ENCODE results near the gene TDRD6. TPM values are rescaled to one million over a fixed set of nuclear protein-coding genes. Genes with fewer than 3 reads are reported as not detected.

TDRD6 gene
- total and polyA plus RNA-seq, 10 of the 15 experiments (the other 5 are each of a cell fraction or from before 2014, with no cell fraction given) = not detected

- Histone ChIP-seq H3K27ac (ENCODE audit: control insufficient read depth, insufficient read depth) (no peak overlapping the region), H3K4me3 (no peak overlapping the region), H3K79me2 (ENCODE audit: control insufficient read depth, insufficient read depth, low read length) (no peaks in the 10 kb centered on the region), H2AFZ (ENCODE audit: control insufficient read depth, low read depth, low read length) (no peak overlapping the region), H4K20me1 (ENCODE audit: control insufficient read depth, insufficient read depth) (no peaks in the 10 kb centered on the region), H3K4me1 (ENCODE audit: control insufficient read depth, insufficient read depth, low read length) (no peaks in the 10 kb centered on the region), H3K27me3 (replicated peaks in 1 of 2; ENCODE audit: control insufficient read depth in 2 of 2, insufficient read depth in 2 of 2, low read length in 1 of 2) (no peaks in the 10 kb centered on the region; a peak in 1 of 4 replicates), H3K36me3 (ENCODE audit: control insufficient read depth in 2 of 2, insufficient read depth in 2 of 2, low read length in 1 of 2) (no peaks in the 10 kb centered on the region), H3K4me2 (ENCODE audit: control insufficient read depth, insufficient read depth) (no peak overlapping the region), H3K9ac (ENCODE audit: control insufficient read depth, insufficient read depth, low read length) (no peak overlapping the region), H3K9me3 (replicated peaks; ENCODE audit: control insufficient read depth, insufficient read depth, low read length) (no peaks in the 10 kb centered on the region)
- in situ Hi-C loops (cut with MboI) = no loop called here
- RAD21 ChIA-PET (ENCODE audit: unreplicated experiment) = no interaction called here
- POLR2A ChIA-PET = no interaction called here
- WGBS (ENCODE audit: insufficient coverage, insufficient replicate concordance, low lambda C conversion rate, missing lambda C conversion rate) = 48% methylated on average over 2 of the region's 2 CpGs
- no peak for ATAC-seq
- BruUV-seq (replicated peaks) = no TSS peak
- SMC1A ChIA-PET (ENCODE audit: uncharacterized antibody, unreplicated experiment) = no interaction called here
- CTCF ChIA-PET = no interaction called here
- intact Hi-C loops (cut with micrococcal nuclease; ENCODE audit: unreplicated experiment) = no loop called here
- no peak for DNase-seq (ENCODE audit: low read depth, low spot score)
- FAIRE-seq = peak; percentile 41
- TF ChIP-seq E4F1 (IDR thresholded peaks at IDR 0.05; ENCODE audit: borderline replicate concordance, partially characterized antibody) (no peak), POLR2AphosphoS2 (IDR thresholded peaks at IDR 0.05; ENCODE audit: low read depth, low read length) (no peak), PRDM15 (CRISPR knock-in tag; IDR thresholded peaks at IDR 0.05) (no peak), IKZF2 (IDR thresholded peaks at IDR 0.05) (no peak), MLLT1 (IDR thresholded peaks at IDR 0.05) (no peak), CREM (IDR thresholded peaks at IDR 0.05; ENCODE audit: low read depth) (no peak), NR2F1 (conservative IDR thresholded peaks at IDR 0.05) (no peak), PAX8 (IDR thresholded peaks at IDR 0.05) (no peak), ATF3 (IDR thresholded peaks at IDR 0.05; ENCODE audit: borderline replicate concordance, extremely low read depth, low read depth, low read length) (no peak), GATAD2B (conservative IDR thresholded peaks at IDR 0.05; ENCODE audit: low read depth) (no peak), NRF1 (conservative IDR thresholded peaks at IDR 0.05; ENCODE audit: low read depth, low read length) (no peak), TARDBP (IDR thresholded peaks at IDR 0.05; ENCODE audit: borderline replicate concordance) (no peak), HDGF (IDR thresholded peaks at IDR 0.05) (no peak), TCF7 (IDR thresholded peaks at IDR 0.05; ENCODE audit: borderline replicate concordance) (no peak), RELB (IDR thresholded peaks at IDR 0.05; ENCODE audit: low read depth) (no peak), ZBED1 (IDR thresholded peaks at IDR 0.05; ENCODE audit: borderline replicate concordance) (no peak)
Observed at GRCh38 chr6:46661483-46661882, 26.2 kb upstream of the TDRD6 start.
